ENCODE results near the gene COX6A2. TPM values are rescaled to one million over a fixed set of nuclear protein-coding genes. Genes with fewer than 3 reads are reported as not detected.

The COX6A2 gene
- total RNA-seq, 1 experiment from 2014 or later, result not detected

GRCh38 chr16:31430380-31431052 is 2.4 kb upstream of the COX6A2 start:
- no peaks in the 10 kb centered on the region for H3K36me3 ChIP-seq (ENCODE audit: control insufficient read depth, insufficient read depth, low read length)
- H3K27ac ChIP-seq (ENCODE audit: low read length), result no peak overlapping the region
- POLR2A ChIA-PET, result no interaction called here
- H3K27me3 ChIP-seq (ENCODE audit: control insufficient read depth, insufficient read depth, low read length), result no peaks in the 10 kb centered on the region
- intact Hi-C loops (cut with micrococcal nuclease; ENCODE audit: unreplicated experiment) (no loop called here), in situ Hi-C loops (cut with HindIII; ENCODE audit: low pct_unique_long_range_greater_than_20kb, low sequenced_read_pairs) (no loop called here)
- ATAC-seq (no peak), DNase-seq (ENCODE audit: low read depth, low spot score) (no peak)
- TF ChIP-seq REST (IDR thresholded peaks at IDR 0.05; ENCODE audit: insufficient read depth in 1 of 2, low read depth in 2 of 2, low read length in 1 of 2) (no peak), POLR2AphosphoS5 (IDR thresholded peaks at IDR 0.05; ENCODE audit: low read depth, low read length) (no peak), TCF7L2 (IDR thresholded peaks at IDR 0.05; ENCODE audit: low read depth, low read length) (no peak), SIN3A (IDR thresholded peaks at IDR 0.05; ENCODE audit: borderline replicate concordance, insufficient read depth, low read depth, low read length) (no peak), CTCF (IDR thresholded peaks at IDR 0.05) (no peak)
- no TSS peak for BruUV-seq (replicated peaks)
- H3K9me3 ChIP-seq (ENCODE audit: control insufficient read depth, insufficient read depth, low read depth, low read length), result no peaks in the 10 kb centered on the region
- CTCF ChIA-PET, result no interaction called here
- no peaks in the 10 kb centered on the region for H3K4me1 ChIP-seq (ENCODE audit: control insufficient read depth, insufficient read depth, low read length)
- H3K4me3 ChIP-seq (ENCODE audit: low read depth in 2 of 2, low read length in 2 of 2), result no peak overlapping the region

- Histone ChIP-seq H3K4me3 (ENCODE audit: low read depth in 2 of 2, low read length in 2 of 2) (no peak overlapping the region), H3K4me1 (ENCODE audit: control insufficient read depth, insufficient read depth, low read length) (no peaks in the 10 kb centered on the region), H3K9me3 (ENCODE audit: control insufficient read depth, insufficient read depth, low read depth, low read length) (no peaks in the 10 kb centered on the region), H3K27me3 (ENCODE audit: control insufficient read depth, insufficient read depth, low read length) (no peaks in the 10 kb centered on the region), H3K36me3 (ENCODE audit: control insufficient read depth, insufficient read depth, low read length) (no peaks in the 10 kb centered on the region), H3K27ac (ENCODE audit: low read length) (no peak overlapping the region)
- BruUV-seq (replicated peaks), result no TSS peak
- intact Hi-C loops (cut with micrococcal nuclease; ENCODE audit: unreplicated experiment), result no loop called here
- ChIA-PET CTCF (no interaction called here), POLR2A (no interaction called here)
- ATAC-seq (no peak), DNase-seq (ENCODE audit: low read depth, low spot score) (no peak)
- no peak for TF ChIP-seq TCF7L2 (IDR thresholded peaks at IDR 0.05; ENCODE audit: low read depth, low read length)
- no peak for TF ChIP-seq CTCF (IDR thresholded peaks at IDR 0.05)
- TF ChIP-seq REST (IDR thresholded peaks at IDR 0.05; ENCODE audit: insufficient read depth in 1 of 2, low read depth in 2 of 2, low read length in 1 of 2), result no peak
- TF ChIP-seq POLR2AphosphoS5 (IDR thresholded peaks at IDR 0.05; ENCODE audit: low read depth, low read length), result no peak
- no peak for TF ChIP-seq SIN3A (IDR thresholded peaks at IDR 0.05; ENCODE audit: borderline replicate concordance, insufficient read depth, low read depth, low read length)
- in situ Hi-C loops (cut with HindIII; ENCODE audit: low pct_unique_long_range_greater_than_20kb, low sequenced_read_pairs), result no loop called here
Observed at GRCh38 chr16:31429796-31430195, 1.6 kb upstream of the COX6A2 start.
